NCI-H1436 treated with DMSO at 0.1 percent for 48 hours (cell line): ENCODE measurements around the gene TCAIM.

Source experiments
- DNase-seq: peaks from one replicate; lab custom pipeline; 2025; lab: John Stamatoyannopoulos, UW

The TCAIM gene, protein sequence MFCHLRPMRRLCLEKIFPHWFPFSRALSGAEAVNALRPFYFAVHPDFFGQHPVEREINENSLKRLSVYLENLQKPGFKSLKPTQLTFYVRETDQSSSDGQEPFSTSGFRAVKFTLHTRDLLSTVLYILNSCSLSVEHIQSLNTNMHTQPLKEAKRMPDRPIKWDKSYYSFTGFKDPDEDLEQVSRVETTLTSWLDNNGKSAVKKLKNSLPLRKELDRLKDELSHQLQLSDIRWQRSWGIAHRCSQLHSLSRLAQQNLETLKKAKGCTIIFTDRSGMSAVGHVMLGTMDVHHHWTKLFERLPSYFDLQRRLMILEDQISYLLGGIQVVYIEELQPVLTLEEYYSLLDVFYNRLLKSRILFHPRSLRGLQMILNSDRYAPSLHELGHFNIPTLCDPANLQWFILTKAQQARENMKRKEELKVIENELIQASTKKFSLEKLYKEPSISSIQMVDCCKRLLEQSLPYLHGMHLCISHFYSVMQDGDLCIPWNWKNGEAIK

DNA sequence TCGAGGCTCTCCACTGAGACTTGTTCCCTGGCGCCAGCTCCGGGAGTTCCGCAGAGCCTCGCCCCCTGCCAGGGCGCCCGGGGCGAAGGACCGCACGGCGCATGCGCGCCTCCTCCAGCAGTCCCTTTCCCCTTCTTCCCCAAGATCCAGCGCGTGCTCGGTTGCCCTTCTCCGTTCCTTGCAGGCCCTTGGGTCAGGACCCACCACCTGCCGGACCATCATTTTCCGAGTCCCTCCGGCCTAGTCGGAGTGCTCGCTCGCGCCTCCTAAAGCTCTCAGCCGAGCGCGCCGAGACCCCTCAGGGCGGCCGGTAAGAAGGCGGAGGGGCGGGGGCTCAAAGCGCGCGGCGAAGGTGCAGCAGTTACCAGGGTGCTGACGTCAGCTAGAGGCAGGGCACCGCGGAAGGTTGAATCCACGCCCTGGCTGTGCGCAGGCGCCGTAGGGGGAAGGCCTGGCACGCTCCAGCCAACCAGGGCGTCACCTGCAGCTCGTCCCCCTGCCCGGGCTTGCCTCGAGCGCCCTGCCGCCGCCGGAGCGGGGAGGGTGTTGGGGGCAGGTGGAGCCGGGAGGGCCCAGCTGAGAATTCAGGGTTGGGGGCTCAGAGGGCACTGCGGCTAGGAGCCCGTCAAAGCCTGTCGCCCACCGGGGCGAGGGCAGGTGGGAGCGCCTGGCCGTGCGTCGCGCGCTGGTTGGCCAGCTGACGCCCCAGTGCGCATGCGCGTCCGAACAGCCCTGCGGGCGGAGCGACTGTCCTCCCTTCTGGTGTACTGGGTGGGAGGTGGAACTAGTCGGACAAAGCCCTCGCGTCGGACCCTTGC is at the start of gene TCAIM:
Gene TCAIM (plus strand): TSS at position 757 of the 818 bp plus-strand sequence. CDS start 16,017 bp downstream, outside the sequence.
- peak; percentile 41 for DNase-seq

DNA sequence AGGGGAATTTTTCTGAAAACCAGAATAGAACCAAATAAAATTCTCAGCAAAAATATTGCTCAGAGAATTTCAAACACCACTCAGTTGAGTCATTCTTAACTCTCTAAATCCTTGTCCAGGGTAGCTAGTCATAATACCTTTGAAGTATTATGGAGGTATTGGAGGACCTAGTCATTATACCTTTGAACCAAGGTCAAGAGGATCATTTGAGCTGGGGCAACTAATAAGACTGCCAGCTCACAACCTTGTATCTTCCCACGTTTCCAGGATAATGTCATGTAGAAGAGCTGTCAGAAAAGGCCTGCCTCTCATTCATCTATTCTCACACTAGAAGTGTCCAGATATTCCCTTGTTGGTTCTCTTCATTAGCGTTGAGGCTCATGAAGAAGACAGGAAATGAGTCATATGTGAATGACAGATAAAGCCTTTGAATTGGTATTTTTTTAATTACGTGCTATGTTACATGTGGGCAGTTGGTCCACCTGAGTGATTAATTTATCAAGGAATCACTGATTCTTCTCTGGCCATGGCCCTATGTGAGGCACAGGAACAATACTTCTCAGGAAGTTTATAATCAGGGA is 48.6 kb upstream of the TCAIM start:
- no peak for DNase-seq

DNA sequence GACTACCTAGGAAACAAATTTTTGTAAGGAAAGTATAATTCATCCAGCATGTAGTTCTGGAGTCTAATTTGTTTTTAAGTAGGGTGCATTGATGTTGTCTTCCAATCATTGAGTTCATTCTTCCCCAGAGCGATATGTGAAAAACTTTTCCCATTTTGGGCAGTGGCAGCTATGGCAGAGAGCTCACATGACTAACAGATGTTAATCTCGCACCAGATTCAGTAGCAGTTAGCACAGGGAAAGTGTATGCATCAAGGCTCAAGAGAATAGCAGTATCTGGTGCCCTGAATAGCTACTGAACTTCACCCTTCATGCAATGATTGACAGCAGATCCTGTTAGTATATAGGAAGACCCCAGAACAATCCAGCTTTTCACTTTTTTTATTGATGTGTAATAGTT is 46.3 kb upstream of the TCAIM start:
- DNase-seq, result no peak

DNA sequence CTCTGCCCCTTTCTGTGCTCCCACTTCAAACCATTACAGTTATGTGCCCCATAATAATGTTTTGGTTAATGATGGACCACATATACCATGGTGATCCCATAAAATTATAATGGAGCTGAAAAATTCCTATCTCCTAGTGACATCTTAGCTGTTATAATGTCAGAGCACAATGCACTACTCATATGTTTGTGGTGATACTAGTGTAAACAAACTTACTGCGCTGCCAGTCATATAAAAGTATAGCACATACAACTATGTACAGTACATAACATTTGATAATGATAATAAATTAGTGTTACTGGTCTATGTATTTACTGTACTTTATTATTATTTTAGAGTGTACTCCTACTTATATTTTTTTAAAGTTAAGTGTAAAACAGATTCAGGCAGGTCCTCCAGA is 45.6 kb upstream of the TCAIM start:
- no peak for DNase-seq

DNA sequence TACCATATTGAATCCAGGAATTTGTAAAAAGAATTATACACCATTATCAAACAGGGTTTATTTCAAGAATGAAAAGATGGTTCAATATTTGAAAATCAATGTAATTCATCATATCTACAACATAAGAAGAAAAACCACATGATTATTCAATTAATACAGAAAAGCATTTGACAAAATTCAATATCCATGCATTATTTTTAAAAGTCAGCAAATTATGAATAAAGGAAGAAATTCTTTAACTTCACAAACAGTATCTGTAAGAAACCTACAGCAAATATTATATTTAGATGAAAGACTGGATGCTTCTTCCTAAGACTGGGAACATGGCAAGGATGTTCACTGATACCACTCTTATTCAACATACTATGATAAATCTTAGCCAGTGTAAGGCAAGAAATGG is 41.3 kb upstream of the TCAIM start:
- no peak for DNase-seq

DNA sequence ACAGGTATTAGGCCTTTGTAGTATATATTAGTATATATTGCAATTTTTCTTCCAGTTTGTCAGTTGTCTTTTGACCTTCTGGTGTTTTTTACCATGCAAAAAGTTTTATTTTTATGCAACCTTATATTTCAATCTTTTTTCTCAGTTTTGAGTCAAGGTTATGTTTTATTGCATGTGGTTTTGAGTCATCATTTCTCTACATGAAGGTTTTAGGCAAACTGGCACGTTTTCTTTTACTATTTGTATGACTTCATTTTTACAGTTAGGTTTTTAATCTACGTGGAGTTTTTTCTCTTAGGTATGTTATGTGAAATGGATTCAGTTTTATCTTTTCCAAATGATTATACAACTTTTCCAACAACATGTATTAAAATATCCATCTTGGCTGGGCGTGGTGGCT is 36.8 kb upstream of the TCAIM start:
- DNase-seq, result no peak

DNA sequence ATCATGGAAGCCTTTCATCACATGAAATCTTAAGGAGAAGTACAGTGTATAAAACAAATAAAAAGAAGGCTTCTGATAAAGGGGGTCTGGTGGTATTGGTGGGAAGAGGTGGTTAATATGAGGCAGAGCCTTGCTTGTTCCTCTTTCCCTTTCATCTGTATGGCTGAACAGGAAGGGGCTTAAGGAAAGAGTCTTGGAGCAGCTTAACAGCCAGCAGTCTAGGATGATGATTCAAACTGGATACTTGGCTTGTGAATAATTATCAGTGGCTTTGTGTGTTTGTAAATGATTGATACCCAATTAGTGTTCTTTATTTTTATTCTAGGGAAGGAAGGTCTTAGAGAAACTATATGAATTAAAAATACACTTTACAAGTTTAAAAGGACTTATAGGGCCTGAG is 29.1 kb upstream of the TCAIM start:
- no peak for DNase-seq

DNA sequence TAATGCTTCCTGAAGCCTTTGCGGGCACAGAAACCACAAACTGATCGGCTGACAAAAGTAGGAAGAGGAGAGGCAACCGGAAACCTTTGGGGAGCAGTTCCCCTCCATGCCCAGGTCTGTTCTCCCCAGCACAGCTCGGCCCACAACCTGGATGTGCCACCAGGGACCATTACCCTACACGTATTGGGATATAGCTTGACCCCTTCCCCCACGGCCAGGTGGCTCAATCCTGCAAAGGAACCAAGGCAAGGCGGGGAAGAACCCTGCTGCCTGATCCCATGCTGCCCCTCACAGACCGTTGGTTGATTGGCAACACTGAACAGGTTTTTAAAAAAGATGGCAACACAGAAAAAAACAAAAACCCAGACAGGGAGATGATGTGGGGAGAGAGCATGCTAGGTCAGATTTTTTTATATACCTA is 19.7 kb upstream of the TCAIM start:
- DNase-seq, result no peak

DNA sequence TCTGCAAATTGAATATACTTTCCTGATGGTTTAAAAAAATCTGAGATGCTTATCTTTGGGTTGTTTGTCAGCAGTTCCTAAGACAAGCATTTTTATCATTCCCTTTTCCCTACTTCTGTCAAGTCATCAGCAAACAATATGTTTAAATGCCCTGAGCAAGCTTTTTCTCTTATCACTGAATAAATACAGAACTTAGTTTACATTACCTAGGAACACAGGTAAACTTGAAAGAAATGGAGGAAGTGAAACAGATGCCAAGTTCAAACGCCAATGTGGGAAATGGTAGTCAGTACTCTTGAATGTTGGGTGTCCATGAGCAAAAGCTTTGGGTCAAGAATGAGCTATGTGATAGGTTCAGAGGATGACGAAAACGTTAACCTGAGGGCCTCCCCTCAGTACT is 17.2 kb upstream of the TCAIM start:
- no peak for DNase-seq

DNA sequence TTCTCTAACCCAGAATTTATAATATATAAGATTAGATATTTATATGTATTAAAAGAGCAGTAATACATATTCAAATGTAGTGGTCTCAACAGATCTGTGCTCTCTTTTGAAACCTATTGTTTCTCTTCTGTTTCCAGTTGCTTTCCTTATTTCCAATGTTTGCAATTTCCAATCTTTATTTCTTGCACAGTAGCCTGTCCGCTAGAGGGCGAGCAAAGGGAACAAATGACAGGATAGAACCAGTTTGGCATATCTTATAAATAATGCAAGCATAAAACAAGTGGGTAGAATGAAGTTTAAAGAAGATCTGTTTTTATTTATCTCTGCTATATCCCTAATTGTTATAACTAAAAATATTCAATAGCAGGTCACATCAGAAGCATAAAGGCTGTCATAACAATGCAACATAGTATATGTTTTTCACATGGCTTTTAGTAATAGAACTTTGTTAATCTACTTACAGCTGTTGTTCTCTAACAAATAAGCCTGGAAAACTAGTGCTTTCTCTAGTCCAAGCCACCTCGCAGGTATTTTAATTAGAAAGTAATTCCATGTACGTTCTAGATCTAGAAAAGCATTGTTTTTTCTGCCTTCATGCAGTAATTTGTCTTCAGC is 15.1 kb upstream of the TCAIM start:
- no peak for DNase-seq

DNA sequence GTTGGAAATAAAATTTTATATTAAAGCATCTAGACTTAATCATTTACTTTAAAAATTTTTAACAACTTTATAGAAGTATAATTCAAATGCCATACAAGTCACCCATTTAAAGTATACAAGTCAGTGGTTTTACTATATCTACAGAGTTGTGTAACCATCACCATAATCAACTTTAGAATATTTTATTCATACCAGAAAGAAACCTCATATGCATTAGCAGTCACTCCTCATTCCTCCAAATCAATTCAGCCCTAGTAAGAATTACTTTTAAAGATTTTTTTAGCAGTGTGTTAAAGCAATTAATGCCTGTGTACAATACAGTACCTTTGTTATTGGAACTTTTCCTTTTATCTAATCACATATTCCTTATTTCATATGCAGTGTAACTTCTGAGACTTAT is 14.0 kb upstream of the TCAIM start:
- no peak for DNase-seq

DNA sequence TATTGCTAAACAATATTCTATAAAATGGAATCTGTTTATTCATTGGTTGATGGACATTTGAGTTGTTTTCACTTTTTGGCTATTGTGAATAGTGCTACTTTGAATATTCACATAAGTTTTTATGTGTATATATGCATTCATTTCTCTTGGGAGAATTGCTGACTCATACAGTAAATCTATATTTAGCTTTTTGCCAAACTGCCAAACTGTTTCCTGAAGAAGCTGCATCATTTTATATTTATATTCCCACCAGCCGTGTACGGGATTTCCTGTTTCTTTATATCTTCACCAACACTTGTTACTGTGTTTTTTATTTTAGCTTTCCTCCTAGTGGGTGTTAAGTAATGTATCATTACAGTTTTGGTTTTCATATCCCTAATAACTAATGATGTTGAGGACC is 12.5 kb upstream of the TCAIM start:
- no peak for DNase-seq

DNA sequence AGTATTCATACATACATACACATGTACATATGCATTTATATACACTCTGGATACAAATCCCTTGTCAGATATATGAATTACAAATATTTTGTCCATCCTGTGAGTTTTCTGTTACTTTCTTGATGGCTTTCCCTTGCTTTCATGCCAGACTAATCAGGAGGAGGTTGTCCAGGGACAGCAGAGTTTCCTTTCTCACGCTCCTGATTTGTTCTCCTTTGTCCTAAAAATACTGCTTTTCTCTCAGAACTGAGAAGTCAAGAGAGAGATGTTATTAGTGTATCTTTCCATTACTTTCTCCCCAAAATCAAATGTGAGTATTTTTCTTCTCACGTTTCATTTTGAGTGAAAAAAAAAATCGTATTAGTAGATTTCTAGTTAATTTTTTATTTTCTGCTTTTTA is 12.1 kb upstream of the TCAIM start:
- no peak for DNase-seq

DNA sequence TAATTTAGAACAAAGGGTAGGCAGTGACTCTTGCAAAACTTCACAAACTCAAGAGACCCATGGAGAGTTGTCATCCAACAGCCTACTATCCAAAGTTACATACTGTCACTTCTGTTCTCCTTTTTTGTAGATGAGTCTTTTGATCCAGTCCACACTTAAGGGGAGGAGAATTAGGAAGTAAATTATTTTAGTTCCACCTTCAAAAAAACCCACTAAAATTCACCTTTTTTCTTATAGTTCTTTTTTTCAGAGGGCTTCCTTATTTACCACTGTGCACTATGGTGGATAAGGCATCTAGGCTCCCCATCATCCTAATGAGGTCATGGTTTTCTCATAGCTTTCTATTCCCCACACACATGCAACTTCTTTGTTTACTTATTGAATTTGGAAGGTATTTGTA is 8.6 kb upstream of the TCAIM start:
- DNase-seq, result no peak

DNA sequence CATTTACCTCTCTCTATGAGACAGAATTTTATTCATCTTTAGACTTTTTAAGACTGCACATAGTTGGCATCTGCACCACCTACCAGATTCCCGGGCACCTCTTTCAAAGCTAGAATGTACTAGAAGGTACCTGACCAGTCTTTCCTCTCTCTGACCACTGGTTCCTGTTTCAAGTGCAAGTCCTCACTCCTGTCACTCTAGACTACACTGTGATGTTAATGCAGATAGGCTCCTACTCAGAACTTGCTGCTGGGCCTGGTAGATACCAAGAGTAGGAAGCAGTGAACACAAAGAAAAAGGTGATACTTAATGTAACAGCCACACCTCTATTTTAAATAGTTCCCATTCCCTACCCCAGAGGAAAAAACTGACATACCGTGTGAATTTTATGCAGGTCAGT is 8.1 kb upstream of the TCAIM start:
- no peak for DNase-seq

DNA sequence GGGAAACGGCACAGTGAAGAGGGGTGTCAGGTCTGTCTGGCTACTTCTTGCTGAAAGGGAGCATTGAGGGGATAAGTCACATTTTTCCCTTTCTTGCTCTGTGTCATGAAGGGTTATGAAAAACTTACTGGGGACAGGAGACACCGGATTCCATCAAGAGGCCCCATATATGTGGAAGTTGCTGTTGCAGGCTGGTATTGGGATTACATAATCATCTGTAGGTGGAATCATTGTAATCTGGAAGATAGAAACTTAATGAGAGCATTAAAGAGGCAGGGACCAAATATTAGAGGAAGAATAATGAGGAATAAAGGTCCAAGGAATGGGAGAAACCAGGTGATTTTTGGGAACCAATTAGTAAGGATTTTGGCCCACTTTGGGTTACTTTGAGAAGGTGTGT is 4.2 kb upstream of the TCAIM start:
- no peak for DNase-seq

DNA sequence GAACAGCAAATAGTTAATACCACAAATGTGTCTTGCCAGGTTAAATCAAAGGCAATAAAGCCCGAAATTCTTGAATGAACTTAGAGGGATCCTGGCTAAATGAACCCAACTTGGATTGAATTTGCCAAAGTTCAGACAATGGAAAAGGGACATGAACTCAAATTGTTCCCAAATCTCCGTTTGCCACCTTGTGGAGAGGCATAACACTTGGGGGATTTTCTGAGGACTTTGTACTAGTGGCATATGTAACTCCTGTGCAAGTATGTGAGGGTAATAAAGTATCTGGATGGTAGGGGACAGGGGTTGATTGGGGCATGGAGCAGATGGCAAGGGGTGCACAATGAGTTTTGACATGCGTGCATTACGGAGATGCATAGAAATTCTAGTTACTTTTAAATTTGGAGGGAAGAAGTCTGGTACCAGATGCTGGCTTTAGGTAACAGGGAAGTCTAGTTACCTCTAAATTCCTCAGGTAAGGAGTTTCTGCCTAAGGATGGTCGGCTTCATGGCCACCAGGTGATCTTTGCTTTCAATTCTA is 1.2 kb upstream of the TCAIM start:
- DNase-seq, result no peak

DNA sequence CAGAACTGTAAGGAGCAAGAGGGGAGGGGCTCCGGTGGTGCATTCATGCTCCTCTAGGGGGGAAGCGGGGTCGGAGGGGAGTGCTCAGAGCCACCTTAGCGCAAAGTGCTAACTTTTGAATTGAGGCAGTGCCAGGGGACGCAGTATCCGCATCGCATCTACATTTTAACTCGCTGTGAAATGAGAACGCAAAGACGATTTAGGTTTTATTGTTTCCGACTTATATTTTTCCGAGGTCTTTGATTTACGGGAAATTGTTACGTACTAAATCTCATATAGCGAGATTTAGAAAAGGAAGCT is 212 bp downstream of the TCAIM start:
- no peak for DNase-seq

DNA sequence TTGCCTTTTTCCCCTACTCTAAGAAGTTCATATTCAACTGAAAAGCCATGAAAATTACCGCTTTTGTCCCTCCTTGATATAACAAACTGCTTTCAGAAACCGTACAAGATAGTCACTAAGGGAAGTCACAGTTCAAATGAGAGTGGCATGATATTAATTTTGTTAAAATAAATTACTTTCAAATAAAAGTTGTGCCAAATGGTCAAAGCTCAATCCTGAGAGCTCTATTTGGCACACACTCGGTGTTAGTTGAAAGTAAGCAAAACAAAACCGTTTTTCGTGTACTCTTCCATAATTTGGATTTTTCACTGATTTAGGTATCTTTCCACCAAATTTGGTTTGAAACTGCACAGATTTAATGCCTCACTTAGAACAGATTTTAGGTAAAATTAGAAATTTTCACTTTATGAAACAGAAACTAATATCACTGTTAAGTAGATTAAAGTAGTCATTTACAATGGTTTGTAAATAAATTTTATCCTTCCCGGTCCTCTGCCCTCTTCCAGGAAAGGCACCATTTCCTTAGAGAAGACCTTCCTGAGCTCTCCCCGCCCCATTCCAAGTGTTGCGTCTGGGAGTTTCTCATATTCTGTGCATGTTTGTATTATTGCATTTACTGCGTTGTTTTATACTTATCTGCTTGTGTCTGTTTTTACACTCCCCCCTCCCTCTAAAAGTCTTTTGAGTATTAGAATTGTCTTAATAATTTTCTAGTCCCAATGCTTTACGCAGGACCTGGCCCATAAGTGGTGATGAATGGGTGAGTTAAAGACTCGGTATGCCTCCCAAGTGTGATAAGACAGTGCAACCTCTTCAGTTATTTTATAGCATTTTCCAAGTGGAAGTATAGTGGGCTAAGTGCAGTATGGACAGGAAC is 853 bp downstream of the TCAIM start:
- DNase-seq, result no peak

DNA sequence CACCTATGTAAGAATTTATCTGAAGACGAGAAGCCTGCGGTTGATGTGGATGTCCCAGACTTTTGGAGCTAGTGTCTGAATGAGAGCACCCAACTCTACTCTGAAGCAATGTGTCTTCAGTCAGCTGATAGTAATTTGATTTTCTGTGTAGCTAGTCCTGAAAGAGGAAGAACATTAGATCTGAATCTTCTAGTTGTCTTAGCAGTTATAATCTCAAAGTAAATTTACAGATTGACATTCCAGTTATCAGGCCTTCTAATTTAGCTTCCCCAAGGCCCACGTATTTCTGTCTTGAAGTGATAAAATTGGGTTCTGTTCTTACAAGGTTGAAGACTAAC is 1.5 kb downstream of the TCAIM start:
- DNase-seq, result no peak

DNA sequence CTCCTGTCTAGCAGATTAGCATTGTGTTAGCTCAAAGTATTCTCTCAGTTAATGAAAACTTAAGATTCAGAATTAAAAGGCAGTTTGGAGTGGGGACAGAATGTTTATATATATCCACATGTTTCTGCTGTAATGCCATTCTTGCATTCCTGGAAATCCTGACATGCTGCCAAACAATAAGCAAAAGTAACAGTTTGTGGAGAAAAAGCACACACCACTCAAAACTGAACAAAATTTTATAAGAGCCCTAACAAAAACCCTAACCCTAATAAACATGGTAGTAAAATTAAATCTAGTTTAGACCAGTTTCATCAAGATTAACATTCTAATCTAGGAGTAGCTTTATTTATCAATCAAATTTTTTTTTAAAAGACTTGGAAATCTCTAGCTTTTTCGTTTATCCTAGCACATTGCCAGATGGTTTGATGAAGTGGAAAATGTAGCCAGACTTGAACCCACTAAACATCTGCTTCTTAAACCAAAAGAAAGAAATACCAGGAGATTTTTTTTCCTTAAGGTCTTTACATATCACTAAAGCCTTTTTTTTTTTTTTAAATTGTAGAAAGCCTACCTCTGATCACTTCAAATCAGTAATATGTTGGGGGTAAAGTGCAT is 3.7 kb downstream of the TCAIM start:
- DNase-seq, result no peak
